Mesenchymal stem cell (in vitro differentiated cells and primary cell): ENCODE data around the gene PEX11G.

Source experiments
- DNase-seq: peaks from one replicate; pipeline ENCODE4 v3.0.0-alpha.2; 2013
- H2AFZ ChIP-seq: one replicate; pipeline ENCODE4 v1.6.1; 2013; ENCODE audit warnings: low read depth, mild to moderate bottlenecking, control low read depth, inconsistent platforms, low read length, moderate library complexity
- H2AK5ac ChIP-seq: 2 replicates; pipeline ENCODE4 v1.6.1; 2013; ENCODE audit warnings: low read length, moderate library complexity, mild to moderate bottlenecking, inconsistent platforms; ENCODE audit not compliant: severe bottlenecking
- H2BK120ac ChIP-seq: one replicate; pipeline ENCODE4 v1.6.1; 2013; ENCODE audit warnings: low read depth, mild to moderate bottlenecking, inconsistent platforms, low read length, moderate library complexity
- H2BK12ac ChIP-seq, 2 experiments: one replicate each; pipeline ENCODE4 v1.6.1; 2013; ENCODE audit warnings: inconsistent platforms in 2 of 2, low read length in 2 of 2, mild to moderate bottlenecking in 2 of 2, moderate library complexity in 2 of 2, control low read depth in 1 of 2
- H2BK15ac ChIP-seq: one replicate; pipeline ENCODE4 v1.6.1; 2013; ENCODE audit warnings: mild to moderate bottlenecking, low read depth, inconsistent platforms; ENCODE audit not compliant: poor library complexity, severe bottlenecking
- H2BK5ac ChIP-seq: 2 replicates; pipeline ENCODE4 v1.6.1; 2013; ENCODE audit warnings: low read depth, mild to moderate bottlenecking, low read length, control low read depth, inconsistent platforms; ENCODE audit not compliant: poor library complexity, severe bottlenecking
- H3K14ac ChIP-seq, 2 experiments: one replicate each; pipeline ENCODE4 v1.6.1; 2013; ENCODE audit warnings: inconsistent platforms in 2 of 2, low read length in 2 of 2, control low read depth in 1 of 2, mild to moderate bottlenecking in 1 of 2, moderate library complexity in 1 of 2
- H3K18ac ChIP-seq, 2 experiments: one replicate each; pipeline ENCODE4 v1.6.1; 2013; ENCODE audit warnings: inconsistent platforms in 2 of 2, low read length in 2 of 2, control low read depth in 1 of 2, low read depth in 1 of 2, mild to moderate bottlenecking in 1 of 2
- H3K23ac ChIP-seq, 2 experiments: one replicate each; pipeline ENCODE4 v1.6.1; 2013; ENCODE audit warnings: inconsistent platforms in 2 of 2, low read length in 2 of 2, mild to moderate bottlenecking in 2 of 2, moderate library complexity in 2 of 2, control low read depth in 1 of 2
- H3K27ac ChIP-seq: 2 replicates; pipeline ENCODE4 v1.5.1; 2013; ENCODE audit warnings: mild to moderate bottlenecking, moderate library complexity, low read length, control low read depth, inconsistent platforms; ENCODE audit not compliant: poor library complexity, severe bottlenecking
- H3K27me3 ChIP-seq, 2 experiments: 2 replicates each; pipeline versions ENCODE4 v1.6.1 to v1.7.0; 2013; ENCODE audit warnings: low read length in 2 of 2, mild to moderate bottlenecking in 2 of 2, moderate library complexity in 2 of 2, control low read depth in 1 of 2, inconsistent platforms in 1 of 2; ENCODE audit not compliant: control insufficient read depth in 1 of 2, insufficient read depth in 1 of 2
- H3K36me3 ChIP-seq, 2 experiments: 2 replicates each; pipeline versions ENCODE4 v1.6.1 to v1.7.0; 2013; ENCODE audit warnings: low read length in 2 of 2, control low read depth in 1 of 2, inconsistent platforms in 1 of 2, low read depth in 1 of 2, mild to moderate bottlenecking in 1 of 2; ENCODE audit not compliant: insufficient read depth in 2 of 2, control insufficient read depth in 1 of 2
- H3K4ac ChIP-seq, 2 experiments: one replicate each; pipeline ENCODE4 v1.6.1; 2013; ENCODE audit warnings: inconsistent platforms in 2 of 2, low read length in 2 of 2, mild to moderate bottlenecking in 2 of 2, moderate library complexity in 2 of 2, control low read depth in 1 of 2, low read depth in 1 of 2
- H3K4me1 ChIP-seq: 2 replicates; pipeline ENCODE4 v1.6.1; 2013; ENCODE audit warnings: low read depth, low read length, control low read depth; ENCODE audit not compliant: control insufficient read depth, insufficient read depth
- H3K4me2 ChIP-seq: 2 replicates; pipeline ENCODE4 v1.6.1; 2013; ENCODE audit warnings: low read length, mild to moderate bottlenecking, inconsistent platforms; ENCODE audit not compliant: poor library complexity, severe bottlenecking
- H3K4me3 ChIP-seq, 2 experiments: 2 replicates each; pipeline versions ENCODE4 v1.5.1 to v1.7.0; 2013; ENCODE audit warnings: low read length in 2 of 2, mild to moderate bottlenecking in 2 of 2, control low read depth in 1 of 2, low read depth in 1 of 2; ENCODE audit not compliant: insufficient read depth in 1 of 2
- H3K79me1 ChIP-seq: replicated peaks from 2 replicates; pipeline ENCODE4 v1.6.1; 2013; ENCODE audit warnings: mild to moderate bottlenecking, control low read depth, low read length, inconsistent platforms; ENCODE audit not compliant: poor library complexity, severe bottlenecking
- H3K9ac ChIP-seq: 2 replicates; pipeline ENCODE4 v1.7.0; 2013; ENCODE audit warnings: mild to moderate bottlenecking, low read length, moderate library complexity
- H3K9me3 ChIP-seq: 2 replicates; pipeline ENCODE4 v1.7.0; 2013; ENCODE audit warnings: mild to moderate bottlenecking, low read length; ENCODE audit not compliant: control insufficient read depth
- H4K8ac ChIP-seq: one replicate; pipeline ENCODE4 v1.6.1; 2013; ENCODE audit warnings: inconsistent platforms, mild to moderate bottlenecking, low read length, moderate library complexity
- H4K91ac ChIP-seq: one replicate; pipeline ENCODE4 v1.6.1; 2013; ENCODE audit warnings: mild to moderate bottlenecking, low read length, inconsistent platforms
- WGBS: methylation state at CpG from one replicate; pipeline ENCODE4 v1.1.7; 2013; ENCODE audit warnings: mixed read lengths; 5-methylcytosine and 5-hydroxymethylcytosine counted together

PEX11G gene

GRCh38 chr19:7477758-7478157 lies 11.1 kb downstream of the PEX11G start:
- Histone ChIP-seq H3K18ac (no peak overlapping the region), H2BK12ac (no peak overlapping the region), H2AK5ac (no peak overlapping the region), H2BK5ac (no peak overlapping the region), H3K27ac (no peak overlapping the region), H3K9ac (no peak overlapping the region), H3K4me3 (no peak overlapping the region), H3K9me3 (no peaks in the 10 kb centered on the region), H2BK120ac (no peak overlapping the region), H2AFZ (no peak overlapping the region), H3K4me2 (no peak overlapping the region), H3K79me1 (no peaks in the 10 kb centered on the region), H4K91ac (no peak overlapping the region), H2BK15ac (no peak overlapping the region), H3K14ac (no peak overlapping the region), H3K23ac (no peak overlapping the region), H3K27me3 (no peaks in the 10 kb centered on the region), H4K8ac (no peak overlapping the region), H3K4me1 (peaks cover 6% of the 10 kb centered on the region), H3K4ac (no peak overlapping the region), H3K36me3 (peaks cover 0 to 30% of the 10 kb centered on the region in 2 experiments)
- WGBS = 91% methylated on average over 10 of the region's 10 CpGs
- no peak for DNase-seq

GRCh38 chr19:7476777-7477494 lies 11.9 kb downstream of the PEX11G start:
- Histone ChIP-seq H3K4ac (no peak overlapping the region), H2BK12ac (no peak overlapping the region), H2AFZ (no peak overlapping the region), H2AK5ac (no peak overlapping the region), H3K18ac (no peak overlapping the region), H3K14ac (no peak overlapping the region), H3K27me3 (no peaks in the 10 kb centered on the region), H3K23ac (no peak overlapping the region), H3K9me3 (no peaks in the 10 kb centered on the region), H3K4me2 (no peak overlapping the region), H3K27ac (no peak overlapping the region), H3K79me1 (no peaks in the 10 kb centered on the region), H4K91ac (no peak overlapping the region), H2BK5ac (no peak overlapping the region), H3K4me3 (no peak overlapping the region), H2BK120ac (no peak overlapping the region), H3K36me3 (peaks cover 6 to 37% of the 10 kb centered on the region in 2 experiments), H3K4me1 (peaks cover 7% of the 10 kb centered on the region), H4K8ac (no peak overlapping the region), H2BK15ac (no peak overlapping the region), H3K9ac (no peak overlapping the region)
- DNase-seq = no peak
- WGBS = 86% methylated on average over 19 of the region's 35 CpGs

- no peak overlapping the region for H3K18ac ChIP-seq
- no peak overlapping the region for H3K27ac ChIP-seq
- no peak overlapping the region for H3K23ac ChIP-seq
- H2BK12ac ChIP-seq = no peak overlapping the region
- H3K14ac ChIP-seq = no peak overlapping the region
- H3K4me1 ChIP-seq = peaks cover 8% of the 10 kb centered on the region
- H4K91ac ChIP-seq = no peak overlapping the region
- no peak for DNase-seq
- WGBS = 97% methylated on average over 7 of the region's 7 CpGs
- no peaks in the 10 kb centered on the region for H3K79me1 ChIP-seq
- H3K4me3 ChIP-seq = no peak overlapping the region
- no peak overlapping the region for H2BK120ac ChIP-seq
- H3K9ac ChIP-seq = no peak overlapping the region
- H2BK15ac ChIP-seq = no peak overlapping the region
- H2BK5ac ChIP-seq = no peak overlapping the region
- H2AFZ ChIP-seq = no peak overlapping the region
- H3K9me3 ChIP-seq = no peaks in the 10 kb centered on the region
- H3K36me3 ChIP-seq = peaks cover 11 to 44% of the 10 kb centered on the region in 2 experiments
- H3K4ac ChIP-seq = no peak overlapping the region
- H3K4me2 ChIP-seq = no peak overlapping the region
- no peaks in the 10 kb centered on the region for H3K27me3 ChIP-seq
- no peak overlapping the region for H2AK5ac ChIP-seq
- H4K8ac ChIP-seq = no peak overlapping the region
Observed at GRCh38 chr19:7476241-7476640, 12.6 kb downstream of the PEX11G start.

- Histone ChIP-seq H3K18ac (no peak overlapping the region), H2AK5ac (no peak overlapping the region), H2AFZ (no peak overlapping the region), H3K79me1 (no peaks in the 10 kb centered on the region), H3K4ac (no peak overlapping the region), H2BK12ac (no peak overlapping the region), H4K8ac (no peak overlapping the region), H3K36me3 (peaks cover 17 to 50% of the 10 kb centered on the region in 2 experiments), H2BK120ac (no peak overlapping the region), H3K4me3 (no peak overlapping the region), H3K23ac (no peak overlapping the region), H2BK5ac (no peak overlapping the region), H3K9ac (no peak overlapping the region), H3K27ac (no peak overlapping the region), H3K27me3 (no peaks in the 10 kb centered on the region), H3K14ac (no peak overlapping the region), H2BK15ac (no peak overlapping the region), H4K91ac (no peak overlapping the region), H3K4me2 (no peak overlapping the region), H3K4me1 (peaks cover 8% of the 10 kb centered on the region), H3K9me3 (no peaks in the 10 kb centered on the region)
- WGBS = 97% methylated on average over 6 of the region's 6 CpGs
- no peak for DNase-seq
Observed at GRCh38 chr19:7475665-7476064, 13.2 kb downstream of the PEX11G start.
